HG03175 (cell line): ENCODE measurements around the gene NMD3.
"Not testable (repeated sequence)": the region's sequence is repeated elsewhere in the genome, so short reads cannot be mapped to it uniquely, and the experiment has no call there.

Experiments used
- ATAC-seq: cut with Tn5 transposase; IDR thresholded peaks from one replicate; pipeline ENCODE4 v1.9.1; 2021; ENCODE audit warnings: mild to moderate bottlenecking, moderate library complexity; ENCODE audit not compliant: unreplicated experiment

Gene NMD3

DNA sequence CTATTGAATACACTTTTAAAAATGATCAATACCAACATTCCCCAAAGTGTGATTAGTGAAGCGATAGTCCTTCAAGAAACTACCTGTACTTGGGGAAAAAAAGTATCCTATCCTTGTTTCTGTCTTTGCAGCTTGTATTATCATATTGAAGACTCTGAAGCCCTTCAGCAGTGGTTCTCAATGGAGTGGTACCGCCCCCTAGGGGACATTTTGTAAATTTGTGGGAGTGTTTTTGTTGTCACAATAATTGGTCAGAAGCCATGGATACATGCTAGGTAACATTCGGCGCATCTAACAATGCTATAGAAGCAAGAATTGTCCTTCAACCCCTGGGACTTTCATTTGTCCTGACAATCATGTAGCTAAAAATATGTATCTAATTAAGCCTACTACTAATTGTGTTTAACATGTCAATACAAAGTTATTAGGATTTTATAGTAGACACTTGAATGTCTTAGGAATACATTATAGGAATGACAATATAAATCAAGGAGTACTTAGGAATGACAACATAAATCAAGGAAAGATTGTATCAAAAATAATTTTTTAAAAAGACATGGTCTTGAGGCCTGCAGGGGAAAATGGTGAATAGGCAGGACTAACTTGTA, 53.7 kb downstream of the NMD3 start:
- peak; percentile 84 for ATAC-seq

DNA sequence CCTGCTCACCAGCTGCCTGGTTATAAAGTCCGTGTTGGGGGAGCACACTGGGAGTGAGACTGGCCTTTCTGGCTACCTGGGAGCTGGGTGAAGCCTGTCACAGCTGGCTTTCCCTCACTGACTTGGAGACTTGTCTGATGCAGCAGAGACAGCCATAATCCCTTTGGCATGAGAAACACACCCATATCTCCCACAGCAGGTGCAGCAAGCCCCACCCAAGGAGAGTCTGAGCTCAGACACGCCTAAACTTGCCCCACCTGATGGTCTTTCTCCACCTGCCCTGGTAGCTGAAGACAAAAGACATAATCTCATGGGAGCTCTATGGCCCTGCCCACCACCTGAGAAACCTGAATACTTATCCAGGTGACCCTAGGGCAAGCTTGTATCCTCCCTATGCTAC, 54.8 kb downstream of the NMD3 start:
- ATAC-seq = no peak

DNA sequence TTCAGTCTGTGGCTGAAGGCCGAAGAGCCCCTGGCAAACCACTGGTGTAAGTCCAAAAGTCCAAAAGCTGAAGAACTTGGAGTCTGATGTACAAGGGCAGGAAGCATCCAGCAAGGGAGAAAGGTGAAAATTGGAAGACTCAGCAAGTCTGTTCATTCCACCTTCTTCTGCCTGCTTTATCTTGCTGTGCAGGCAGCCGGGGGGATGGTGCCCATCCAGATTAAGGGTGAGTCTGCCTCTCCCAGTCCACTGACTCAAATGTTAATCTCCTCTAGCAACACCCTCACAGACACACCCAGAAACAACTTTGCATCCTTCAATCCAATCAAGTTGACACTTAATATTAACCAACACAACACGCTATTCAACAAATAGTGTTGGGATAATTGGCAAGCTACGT, 61.3 kb downstream of the NMD3 start:
- ATAC-seq = not testable (repeated sequence)

DNA sequence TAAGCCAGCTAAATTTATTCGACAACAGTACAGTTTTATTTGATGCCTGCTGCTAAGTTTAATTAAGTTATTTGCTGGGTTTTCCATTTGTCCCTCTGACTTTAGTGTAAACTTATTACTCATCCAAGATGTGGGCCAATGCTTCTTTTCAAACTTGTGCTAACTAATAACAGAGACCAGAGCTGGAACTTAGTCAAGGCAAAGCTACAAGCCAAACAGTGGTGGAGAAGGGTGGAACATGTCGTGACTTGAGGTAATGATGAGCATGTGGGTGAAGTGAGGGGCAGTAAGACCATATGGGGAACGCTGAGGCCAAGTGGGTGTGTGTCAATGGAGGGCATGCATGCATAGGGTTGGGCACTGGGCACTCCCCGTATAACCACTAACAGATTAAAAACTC, 63.9 kb downstream of the NMD3 start:
- ATAC-seq = no peak

DNA sequence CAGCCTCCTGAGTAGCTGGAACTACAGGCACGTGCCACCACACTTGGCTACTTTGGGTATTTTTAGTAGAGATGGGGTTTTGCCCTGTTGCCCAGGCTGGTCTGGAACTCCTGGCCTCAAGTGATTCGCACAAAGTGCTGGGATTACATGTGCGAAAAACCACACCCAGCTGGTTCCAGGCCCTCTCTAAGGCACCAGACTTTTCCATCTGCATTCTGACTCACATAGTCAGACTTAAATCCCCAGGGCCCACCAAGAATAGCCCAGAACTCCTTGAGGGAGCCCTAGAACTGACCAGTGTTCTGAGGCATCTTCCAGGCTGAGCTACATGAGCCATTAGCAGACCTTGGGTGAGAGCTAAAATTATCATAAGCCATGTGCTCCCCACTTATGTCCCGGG, 68.1 kb downstream of the NMD3 start:
- ATAC-seq = no peak

DNA sequence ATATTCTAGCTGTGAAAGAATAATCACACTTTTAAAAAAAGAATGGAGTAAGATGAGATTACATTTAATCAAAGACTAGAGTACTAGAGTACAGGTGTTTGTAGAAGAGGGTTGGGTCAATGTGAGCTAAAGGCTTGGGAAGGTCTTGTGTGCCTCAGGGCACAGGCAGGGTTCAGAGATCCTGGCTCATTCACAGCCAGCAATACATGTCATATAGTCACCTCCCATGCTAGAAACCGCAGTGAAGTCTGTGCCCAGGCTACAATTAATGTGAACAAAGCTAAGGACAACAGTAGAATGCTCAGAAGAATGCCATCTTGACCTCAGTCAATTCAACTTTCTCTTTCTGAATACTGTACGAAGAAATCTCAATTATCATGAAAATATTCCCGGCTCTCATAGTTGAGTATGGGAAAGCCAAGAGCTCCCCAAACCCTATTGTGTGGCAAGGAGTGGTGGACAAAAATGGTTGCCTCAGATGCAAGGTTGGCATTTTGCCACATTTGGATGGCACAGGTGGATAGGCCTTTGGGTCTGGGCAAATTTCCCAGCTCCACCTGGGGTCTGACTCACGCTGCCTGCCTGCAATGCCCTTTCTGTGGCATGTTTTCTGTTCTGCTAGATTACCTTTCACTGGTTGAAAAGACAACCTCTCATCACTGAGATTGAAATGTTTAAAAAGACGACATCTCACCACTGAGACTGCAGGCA, 70.2 kb downstream of the NMD3 start:
- ATAC-seq = no peak

DNA sequence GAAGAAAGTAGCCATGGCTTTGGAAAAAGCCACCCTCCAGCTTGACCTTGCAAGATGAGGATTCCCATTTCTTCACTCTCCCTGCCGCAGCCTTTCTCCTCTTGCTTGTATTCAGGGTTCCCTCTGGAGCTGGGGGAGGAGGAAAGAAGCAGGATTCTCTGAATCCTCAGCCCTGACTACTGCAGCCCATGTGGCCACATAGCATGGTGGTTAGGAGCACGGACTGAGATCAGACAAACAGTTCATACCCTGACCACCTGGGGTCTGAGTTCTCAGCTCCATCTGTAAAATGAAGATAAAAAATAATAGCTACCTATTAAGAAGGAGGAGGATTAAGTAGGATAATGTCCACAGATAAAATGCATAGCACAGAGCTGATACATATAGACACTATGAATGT, 72.3 kb downstream of the NMD3 start:
- no peak for ATAC-seq

DNA sequence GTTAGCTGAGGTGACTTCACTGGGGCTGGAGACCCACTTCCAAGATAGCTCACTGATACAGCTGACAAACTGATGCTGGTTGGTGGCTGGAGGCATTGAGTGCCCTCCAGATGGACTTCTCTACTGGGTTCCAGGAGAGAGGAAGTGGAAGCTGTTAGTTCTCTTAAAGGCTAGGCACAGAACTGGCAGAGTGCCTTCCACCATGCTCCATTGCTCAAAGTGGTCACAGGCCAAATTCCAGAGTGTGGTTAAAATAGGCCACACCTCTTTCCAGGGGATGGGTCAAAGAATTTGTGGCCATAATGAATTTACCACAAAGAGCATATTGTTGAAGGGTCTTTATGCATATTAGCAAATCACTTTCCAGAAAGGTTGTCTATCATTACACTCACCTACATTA, 74.2 kb downstream of the NMD3 start:
- no peak for ATAC-seq

DNA sequence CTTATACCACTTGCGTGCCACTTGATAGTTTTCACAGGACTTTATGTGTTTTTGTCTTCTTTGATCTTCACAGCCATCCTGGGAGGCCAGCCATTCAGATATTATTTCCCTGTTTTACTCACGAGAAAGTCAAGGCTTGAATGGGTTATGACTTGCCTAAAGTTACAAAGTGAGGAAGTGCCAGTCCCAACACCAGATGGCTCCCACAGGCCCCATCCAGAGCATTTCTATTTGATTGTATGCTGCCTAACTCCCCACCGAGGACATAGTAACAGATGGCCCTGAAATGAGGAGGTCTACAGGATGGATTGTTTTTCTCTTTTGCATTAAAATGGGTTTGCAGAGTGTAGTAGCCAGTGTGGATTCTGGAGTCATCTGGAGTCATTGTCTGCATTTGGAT, 75.7 kb downstream of the NMD3 start:
- ATAC-seq = no peak
